GM19328 (cell line): ENCODE measurements around the gene OVCH1.

ENCODE experiments used
- ATAC-seq: cut with Tn5 transposase; IDR thresholded peaks from one replicate; pipeline ENCODE4 v1.9.1; 2021; ENCODE audit warnings: mild to moderate bottlenecking, moderate library complexity; ENCODE audit not compliant: unreplicated experiment

The OVCH1 gene, protein sequence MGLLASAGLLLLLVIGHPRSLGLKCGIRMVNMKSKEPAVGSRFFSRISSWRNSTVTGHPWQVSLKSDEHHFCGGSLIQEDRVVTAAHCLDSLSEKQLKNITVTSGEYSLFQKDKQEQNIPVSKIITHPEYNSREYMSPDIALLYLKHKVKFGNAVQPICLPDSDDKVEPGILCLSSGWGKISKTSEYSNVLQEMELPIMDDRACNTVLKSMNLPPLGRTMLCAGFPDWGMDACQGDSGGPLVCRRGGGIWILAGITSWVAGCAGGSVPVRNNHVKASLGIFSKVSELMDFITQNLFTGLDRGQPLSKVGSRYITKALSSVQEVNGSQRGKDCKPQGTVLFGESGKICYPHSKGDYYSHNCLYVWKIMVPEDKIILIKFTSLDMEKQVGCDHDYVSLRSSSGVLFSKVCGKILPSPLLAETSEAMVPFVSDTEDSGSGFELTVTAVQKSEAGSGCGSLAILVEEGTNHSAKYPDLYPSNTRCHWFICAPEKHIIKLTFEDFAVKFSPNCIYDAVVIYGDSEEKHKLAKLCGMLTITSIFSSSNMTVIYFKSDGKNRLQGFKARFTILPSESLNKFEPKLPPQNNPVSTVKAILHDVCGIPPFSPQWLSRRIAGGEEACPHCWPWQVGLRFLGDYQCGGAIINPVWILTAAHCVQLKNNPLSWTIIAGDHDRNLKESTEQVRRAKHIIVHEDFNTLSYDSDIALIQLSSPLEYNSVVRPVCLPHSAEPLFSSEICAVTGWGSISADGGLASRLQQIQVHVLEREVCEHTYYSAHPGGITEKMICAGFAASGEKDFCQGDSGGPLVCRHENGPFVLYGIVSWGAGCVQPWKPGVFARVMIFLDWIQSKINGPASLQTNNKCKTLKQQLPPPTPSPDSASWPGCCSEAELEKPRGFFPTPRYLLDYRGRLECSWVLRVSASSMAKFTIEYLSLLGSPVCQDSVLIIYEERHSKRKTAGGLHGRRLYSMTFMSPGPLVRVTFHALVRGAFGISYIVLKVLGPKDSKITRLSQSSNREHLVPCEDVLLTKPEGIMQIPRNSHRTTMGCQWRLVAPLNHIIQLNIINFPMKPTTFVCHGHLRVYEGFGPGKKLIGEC

DNA sequence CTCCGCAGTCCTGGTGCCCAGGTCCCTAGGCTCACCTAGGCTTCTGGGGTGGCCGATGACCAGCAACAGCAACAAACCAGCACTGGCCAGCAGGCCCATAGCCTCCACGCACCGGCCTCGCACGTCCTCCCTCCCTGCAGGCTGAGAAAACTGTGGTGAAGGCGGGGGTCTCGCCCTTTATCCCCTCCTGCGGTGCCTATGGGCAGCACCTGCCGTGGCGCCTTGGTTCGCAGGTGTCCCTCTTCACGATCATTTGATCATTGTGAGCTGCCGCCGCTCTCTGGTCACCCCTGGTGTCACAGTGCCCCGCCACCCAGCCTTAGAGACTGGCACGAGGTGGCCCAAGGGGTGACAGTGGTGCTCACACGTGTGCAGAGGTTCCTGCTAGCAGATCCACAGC lies at the start of gene OVCH1:
OVCH1 (minus strand) TSS at position 99 of the 400 bp plus-strand sequence; CDS start at position 99, 0 bp downstream.
- ATAC-seq, result no peak

DNA sequence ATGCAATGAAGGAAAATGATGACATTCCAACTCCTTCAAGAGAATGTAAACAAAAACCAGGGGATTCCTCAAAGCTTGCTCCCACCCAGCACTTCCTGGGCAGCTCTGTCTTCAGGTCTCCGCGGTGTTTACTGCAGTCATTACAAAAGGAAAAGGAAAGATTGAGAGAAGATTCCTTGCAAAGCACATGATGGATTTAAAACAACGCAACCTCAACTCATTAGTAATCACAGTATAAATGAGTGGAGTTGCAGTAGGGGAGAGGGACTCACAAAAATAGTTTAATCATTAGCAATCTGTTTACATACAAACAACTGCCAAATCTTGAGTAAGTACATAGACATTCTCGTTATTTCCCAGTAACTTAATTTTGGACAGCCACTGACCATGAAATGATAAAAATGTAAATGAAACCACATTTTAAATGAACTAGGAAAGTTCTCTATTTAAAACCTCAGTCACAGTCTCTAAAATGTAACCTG lies 49.7 kb upstream of the OVCH1 start:
- ATAC-seq, result no peak

DNA sequence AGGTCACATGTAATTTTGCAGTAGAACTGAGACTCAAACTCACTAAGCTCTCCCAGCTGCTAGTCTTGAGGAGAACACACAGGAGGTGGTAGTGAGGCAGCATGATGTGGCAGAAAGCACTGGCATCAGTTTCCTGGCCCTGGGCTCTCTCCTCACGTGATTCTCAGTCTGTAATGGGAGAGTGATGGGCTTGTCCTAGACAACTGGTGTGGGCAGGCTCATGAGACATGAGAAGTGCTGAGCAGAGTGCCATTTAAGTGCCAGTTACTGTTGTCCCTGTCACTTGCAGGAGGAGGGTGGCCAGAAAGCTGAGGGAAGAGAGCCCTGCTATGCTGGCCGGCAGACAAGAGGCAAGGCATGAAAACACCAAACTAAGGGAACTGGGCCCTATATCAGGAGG lies 48.5 kb upstream of the OVCH1 start:
- ATAC-seq, result no peak

DNA sequence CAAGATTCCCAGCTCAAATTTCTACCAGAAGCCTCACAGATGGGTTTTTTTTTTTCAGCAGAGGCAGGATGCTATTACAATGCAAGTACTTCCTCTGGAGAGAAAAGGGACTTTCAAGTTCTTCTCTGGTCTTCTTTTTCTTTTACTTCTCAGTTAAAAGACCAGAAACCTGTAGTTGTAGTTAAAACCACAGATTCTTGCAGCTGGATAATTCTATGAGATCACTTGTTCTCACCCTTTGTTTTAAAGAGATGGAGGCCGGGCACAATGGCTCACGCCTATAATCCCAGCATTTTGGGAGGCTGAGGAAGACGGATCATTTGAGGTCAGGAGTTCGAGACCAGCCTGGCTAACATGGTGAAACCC lies 47.6 kb upstream of the OVCH1 start:
- no peak for ATAC-seq

DNA sequence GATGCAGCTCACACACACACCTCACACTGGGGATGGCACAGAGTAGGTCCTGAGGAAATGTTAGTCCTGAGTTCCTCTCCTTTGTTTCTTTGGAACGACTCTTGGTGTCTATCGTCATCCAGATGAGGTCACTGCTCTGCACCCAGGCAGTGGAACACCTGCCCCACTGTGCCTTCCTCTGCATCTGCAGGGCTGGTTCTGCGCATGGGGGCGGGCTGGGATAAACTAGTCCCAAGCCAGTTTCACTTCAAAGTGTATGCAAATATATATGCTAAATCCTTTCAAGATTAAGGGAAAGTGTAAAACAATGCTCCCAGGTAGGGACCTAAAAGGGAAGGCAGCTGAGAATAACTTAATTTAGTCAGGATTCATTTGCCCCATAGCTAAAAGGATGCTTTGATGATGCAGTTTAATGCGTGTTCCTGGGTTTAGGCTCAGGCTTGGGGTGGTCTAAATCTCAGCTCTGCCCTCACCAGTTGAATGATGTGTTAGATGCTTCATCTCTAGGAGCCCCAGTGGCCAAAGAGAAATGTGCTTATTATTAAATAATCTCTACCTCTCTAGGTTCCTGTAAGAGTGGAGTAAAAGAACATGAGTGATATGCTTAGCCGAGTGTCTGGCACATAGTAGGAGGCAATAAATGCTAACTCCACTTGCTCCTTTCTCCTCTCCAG lies 47.1 kb upstream of the OVCH1 start:
- no peak for ATAC-seq

DNA sequence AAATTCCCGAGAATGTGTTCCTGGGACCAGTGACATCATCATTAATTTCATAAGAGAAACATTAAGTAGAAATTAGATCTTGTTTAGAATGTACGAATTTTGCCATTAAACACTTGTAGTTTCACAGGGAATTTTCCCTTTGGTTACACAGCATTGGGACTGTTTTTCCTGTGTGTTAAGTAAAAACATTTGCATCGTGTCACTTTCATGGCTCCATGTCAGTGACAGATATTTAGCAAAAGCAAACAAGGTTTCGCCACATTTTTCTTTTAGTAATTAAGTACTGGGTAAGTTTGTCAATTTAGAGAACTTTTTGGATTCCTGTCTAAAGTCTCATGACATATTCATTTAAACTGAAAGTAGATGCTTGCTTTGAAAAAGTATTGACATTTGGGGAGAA lies 45.5 kb upstream of the OVCH1 start:
- no peak for ATAC-seq

DNA sequence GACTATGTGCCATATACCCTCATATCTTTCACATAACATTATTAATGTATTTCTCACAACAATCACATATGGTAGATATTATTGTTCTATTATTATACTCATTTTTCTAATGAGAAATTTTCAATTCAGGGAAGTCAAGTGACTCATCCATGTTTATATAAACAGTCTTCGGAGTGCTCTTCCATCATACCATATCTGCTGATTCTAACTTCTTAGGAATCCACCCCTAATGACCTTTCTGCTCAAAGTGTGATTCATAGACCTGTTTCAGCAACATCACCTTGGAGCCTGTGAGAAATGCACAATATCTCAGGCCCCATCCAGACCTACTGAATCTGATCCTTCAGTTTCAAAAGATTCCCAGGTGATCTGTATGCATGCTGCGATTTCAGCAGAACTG lies 39.8 kb upstream of the OVCH1 start:
- no peak for ATAC-seq

DNA sequence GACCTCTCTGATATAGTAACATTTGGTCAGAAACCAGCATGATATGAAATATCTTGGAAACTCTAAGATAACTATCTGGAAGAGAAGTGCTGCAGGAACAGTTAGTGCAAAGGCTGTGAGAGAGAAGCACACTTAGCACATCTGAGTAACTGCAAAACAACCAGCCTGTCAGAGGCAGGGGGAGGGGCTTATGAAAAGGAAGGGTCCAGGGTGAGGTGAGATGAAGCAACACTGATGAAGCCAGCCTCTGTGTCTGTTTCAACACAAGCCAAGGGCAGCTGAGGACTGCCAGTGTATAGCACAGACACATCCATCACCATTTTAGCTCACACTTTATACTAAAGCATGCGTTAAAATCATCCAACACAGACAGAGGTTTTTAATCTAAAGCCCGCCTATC lies 37.4 kb upstream of the OVCH1 start:
- ATAC-seq, result no peak

DNA sequence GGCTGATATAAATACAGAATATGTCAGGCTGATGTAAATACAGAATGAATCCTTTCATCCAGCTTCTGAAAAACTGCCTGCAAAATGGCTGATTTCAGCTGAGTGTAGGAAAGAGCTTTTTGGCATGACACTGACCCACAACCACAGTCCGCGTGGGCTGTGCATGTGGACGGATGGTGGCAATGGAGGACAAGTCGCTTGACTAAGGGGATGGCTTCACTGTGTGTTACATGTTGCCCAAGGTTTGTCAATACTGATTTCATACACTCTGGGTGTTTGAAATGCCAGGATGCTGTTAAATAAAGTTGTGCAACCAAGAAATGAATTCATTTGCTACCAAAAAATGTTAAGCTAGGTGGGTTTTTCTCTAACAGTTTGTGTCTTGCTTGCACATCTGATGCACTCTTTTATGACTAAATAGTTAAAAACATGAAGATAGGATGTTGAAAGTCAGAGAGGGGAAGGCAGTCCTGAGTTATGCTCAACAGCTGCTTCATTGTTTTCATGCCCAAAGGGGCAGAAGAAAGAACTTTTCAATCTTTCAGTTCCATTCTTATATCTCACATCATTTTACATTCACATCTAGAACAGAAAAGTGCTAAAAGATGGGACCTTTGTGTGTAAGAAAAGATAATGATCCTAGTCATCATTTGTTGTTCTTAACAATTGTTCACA lies 36.5 kb upstream of the OVCH1 start:
- ATAC-seq, result no peak

DNA sequence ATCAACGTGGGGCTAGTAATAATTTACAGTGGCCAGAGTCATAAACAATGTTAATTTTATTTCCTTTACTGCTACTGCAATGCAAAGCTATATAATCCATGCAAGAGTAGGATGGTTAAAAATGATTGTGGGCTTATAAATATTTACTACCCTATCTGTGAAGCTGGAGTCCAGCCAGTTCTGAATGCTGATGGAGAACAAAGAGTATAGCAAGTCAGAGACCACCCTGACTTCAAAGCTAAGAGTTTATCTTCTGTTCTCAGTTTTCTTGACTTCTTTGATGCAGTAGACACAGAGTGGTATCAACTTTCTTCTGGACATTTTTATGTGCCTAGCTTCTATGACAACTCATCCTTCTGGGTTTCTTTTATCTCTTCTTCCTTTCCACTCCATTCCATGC lies 34.0 kb upstream of the OVCH1 start:
- ATAC-seq, result no peak

DNA sequence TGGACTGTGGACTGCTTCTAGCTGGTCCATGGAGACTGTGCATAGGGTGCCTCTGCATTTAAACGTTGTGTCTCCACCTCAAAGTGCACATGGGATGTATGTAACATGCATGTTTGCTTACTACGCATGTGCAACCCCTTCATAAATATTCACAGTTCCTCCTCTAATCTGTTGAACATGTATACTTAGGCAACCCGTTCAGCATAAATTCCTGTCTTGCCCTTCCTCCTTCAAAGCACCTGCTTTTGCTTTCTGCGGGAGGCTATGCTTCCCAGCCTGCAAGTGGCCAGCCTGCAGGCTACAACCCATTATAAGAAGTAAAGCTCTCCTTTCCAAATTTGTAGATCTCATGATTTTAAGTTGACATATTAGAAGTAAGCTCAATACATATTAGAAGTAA lies 33.0 kb upstream of the OVCH1 start:
- ATAC-seq, result no peak

DNA sequence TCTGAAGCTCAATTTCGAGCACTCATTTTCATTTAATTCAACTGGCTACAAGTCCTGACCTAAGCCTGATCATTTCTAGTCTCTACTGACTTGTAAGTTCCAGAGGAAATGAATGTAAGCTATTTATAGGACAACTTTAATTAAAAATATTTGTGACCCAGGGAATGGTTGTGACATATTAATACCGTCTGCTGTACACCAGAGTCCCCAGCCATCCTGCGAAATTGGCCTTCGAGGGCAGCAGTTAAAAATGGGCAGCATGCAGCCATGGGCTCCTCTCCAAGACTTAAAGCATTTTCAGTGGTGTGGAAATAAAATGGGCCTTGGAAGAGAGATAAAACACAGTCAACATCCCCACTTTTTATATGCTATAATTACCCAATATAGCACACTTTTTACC lies 30.7 kb upstream of the OVCH1 start:
- no peak for ATAC-seq

DNA sequence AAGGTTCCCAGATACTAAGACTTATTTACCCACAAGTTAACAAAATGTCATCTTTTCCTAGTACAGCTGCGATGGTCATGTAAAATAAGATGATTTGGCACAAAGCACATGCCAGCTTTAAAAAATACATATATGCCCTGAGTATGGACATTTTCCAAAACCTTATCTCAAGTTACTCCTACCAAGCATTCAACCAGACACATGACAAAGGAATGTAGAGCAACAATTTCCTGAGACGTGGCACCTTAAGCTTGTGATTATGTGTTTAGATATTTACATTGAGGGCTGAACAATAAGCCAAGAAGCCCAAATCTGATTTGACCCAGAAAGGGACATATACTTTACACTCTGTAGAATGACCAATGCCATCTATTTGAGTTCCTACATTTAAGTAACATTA lies 24.5 kb upstream of the OVCH1 start:
- no peak for ATAC-seq

DNA sequence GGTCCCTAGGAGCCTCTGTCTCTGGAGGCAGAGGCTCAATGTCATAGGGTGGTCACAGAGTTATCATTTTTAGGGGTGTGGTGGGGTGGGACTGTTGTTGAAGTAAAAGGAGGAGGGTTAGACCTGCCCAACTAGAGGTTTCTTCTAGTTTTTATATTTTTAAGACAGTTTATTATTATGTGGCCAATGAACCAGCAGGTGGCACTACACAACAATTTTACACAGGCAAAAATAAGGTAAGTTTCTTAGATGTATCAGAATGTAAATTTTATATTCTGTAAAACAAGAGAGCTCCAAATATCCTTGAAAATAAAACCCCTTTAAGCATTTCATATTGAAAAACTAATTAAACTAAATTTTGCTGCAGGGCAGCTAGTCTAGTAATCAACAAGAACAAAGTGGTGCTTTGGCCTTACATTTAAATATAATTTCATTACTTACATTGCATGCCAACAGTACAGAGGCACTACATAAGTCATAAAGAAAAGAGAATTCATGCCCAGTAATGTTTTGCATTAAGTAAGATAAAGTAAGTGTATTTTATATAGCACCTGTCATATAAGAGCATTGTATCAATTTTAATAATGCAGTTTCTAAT lies 22.2 kb upstream of the OVCH1 start:
- no peak for ATAC-seq

DNA sequence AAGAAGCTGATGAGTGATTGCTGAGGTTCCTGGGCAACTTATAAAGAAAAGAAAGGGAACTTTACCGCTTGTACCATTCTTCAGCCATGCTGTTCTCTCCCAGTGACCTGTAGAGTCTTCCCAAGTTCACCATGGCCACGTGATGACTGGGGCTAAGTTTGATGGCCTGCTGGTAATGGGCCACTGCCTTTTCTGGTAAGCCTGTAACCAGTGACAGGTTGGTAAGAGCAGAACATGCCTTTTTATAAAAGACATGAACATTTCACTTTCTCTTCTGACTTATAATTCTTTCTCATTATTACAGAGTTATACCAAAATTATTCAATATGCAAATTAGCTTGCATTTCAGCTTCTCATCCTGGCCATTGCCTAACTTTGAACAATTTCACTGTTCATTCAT lies 20.9 kb upstream of the OVCH1 start:
- ATAC-seq, result no peak

DNA sequence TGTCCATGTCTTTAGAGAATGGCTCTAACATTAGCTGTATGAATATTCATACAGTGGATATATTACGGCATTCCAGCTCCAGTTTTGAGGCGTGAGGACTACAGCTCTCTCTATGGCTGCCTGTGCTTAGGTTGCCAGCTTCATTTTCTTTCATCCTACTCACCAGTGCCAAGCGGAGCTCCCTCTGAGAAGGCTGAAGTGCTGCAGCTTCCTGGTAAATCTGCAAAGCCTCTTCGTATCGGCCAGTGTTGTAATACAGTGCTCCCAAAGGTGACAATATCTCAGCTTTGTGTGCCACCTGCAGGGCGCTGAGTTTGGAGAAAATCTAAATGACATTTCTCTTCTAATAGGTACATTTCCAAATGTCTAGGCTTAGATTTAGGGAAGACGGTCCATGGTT lies 19.8 kb upstream of the OVCH1 start:
- no peak for ATAC-seq

DNA sequence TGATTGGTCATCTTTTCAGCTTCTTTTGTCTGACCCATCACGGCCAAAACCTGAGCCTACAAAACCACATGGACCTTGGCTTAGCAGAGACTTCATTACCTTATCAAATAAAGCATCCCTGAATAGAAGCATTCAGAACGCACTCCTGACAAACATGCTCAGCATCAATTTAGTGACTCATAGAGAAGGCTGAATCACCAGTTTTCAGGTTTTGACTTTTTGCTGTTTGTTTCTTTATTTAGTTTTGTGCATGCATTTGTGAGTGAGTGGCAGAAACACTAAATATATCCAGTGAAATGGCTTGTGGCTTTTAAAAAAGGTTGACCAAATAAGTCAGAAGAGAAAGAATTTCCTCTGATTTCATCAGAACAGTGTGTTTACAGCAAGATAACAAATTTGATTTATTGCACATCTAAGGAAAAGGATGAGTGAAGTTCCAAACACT lies 19.0 kb upstream of the OVCH1 start:
- no peak for ATAC-seq

DNA sequence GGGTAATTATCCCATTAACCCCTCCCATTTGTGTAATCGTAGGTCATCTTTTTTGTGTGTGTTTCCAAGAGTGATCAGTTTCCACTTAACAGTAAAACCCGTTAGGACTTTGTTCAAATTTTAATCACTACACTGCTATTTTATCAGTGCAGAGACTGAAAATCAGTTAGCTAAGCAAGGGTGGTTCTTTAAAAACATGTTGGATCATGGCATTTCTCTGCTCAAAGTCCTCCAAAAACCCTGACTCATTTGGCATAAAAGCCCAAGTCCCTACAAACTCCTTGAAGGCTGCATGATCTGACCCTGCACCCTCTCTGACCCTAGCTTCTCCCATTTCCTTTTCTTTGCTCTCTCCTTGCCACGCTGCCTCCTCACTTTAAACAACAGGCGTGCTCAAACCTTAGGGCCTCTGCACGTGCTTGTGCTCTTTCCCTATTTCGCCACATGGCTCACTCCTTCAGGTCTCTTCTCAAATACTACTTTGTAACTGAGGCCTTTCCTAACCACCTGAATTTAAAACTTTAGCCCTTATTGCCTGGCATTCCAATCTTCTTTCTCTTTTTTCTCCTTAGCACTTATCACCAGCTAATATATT lies 13.2 kb upstream of the OVCH1 start:
- no peak for ATAC-seq

DNA sequence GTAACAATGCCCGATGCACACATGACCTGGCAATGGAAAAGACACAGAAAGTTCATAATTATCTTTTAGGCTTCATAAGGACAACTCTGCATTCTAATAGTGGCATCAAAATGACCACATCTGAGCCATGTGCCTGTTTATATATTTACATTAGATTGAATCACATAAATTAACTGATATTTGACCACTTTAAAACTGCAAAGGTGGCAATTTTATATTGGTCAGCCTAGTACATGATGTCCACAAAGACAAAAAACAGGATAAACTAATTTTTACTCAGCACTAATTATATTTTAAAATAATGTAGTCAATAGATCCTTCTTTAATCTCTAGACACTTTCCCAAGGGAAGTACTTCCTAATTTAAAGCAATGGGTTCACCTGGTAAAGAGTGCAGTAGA lies 12.0 kb upstream of the OVCH1 start:
- no peak for ATAC-seq

DNA sequence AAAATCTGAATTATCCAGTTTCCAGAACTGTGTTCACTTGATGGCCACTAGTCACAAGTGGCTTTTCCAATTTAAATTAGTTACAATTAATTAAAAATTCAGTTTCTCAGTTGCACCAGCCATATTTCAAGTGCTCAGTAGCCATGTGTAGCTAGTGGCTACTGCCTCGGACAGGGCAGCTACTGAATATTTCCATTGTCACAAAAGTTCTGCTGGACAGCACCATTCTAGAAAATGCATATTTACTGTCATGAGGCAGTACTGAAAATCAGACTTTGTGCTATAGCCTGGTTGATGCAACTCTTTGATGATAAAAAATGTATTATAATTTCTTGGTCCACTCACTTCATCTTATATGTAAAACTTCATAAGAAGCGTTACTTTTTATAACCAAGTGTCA lies 11.5 kb upstream of the OVCH1 start:
- no peak for ATAC-seq
